Endothelial cell (in vitro differentiated cells): ENCODE data around the gene PAF1. TPM values are rescaled to one million over a fixed set of nuclear protein-coding genes. Genes with fewer than 3 reads are reported as not detected.

Experiments used
- DNase-seq: peaks from one replicate; pipeline ENCODE4 v3.0.0; 2021; ENCODE audit warnings: low spot score
- H3K27ac Mint-ChIP-seq: one replicate; pipeline ENCODE4 v1.8.0; 2021; ENCODE audit warnings: mixed read lengths, inconsistent platforms; ENCODE audit not compliant: unreplicated experiment
- H3K27me3 Mint-ChIP-seq: one replicate; pipeline ENCODE4 v1.8.0; 2021; ENCODE audit warnings: mild to moderate bottlenecking, moderate library complexity, mixed read lengths, inconsistent platforms; ENCODE audit not compliant: unreplicated experiment
- H3K36me3 Mint-ChIP-seq: one replicate; pipeline ENCODE4 v1.8.0; 2021; ENCODE audit warnings: mild to moderate bottlenecking, low read depth, mixed read lengths, inconsistent platforms; ENCODE audit not compliant: unreplicated experiment
- H3K4me1 Mint-ChIP-seq: one replicate; pipeline ENCODE4 v1.8.0; 2021; ENCODE audit warnings: mild to moderate bottlenecking, mixed read lengths, inconsistent platforms; ENCODE audit not compliant: unreplicated experiment
- H3K4me3 Mint-ChIP-seq: one replicate; pipeline ENCODE4 v1.8.0; 2021; ENCODE audit warnings: mild to moderate bottlenecking, mixed read lengths, inconsistent platforms; ENCODE audit not compliant: unreplicated experiment
- H3K9me3 Mint-ChIP-seq: one replicate; pipeline ENCODE4 v1.8.0; 2021; ENCODE audit warnings: mixed read lengths, inconsistent platforms; ENCODE audit not compliant: unreplicated experiment
- CTCF ChIP-seq: fragments of 200-600 bp; sonication (generic); IDR thresholded peaks from one replicate; pipeline ENCODE4 v1.5.0; 2021; ENCODE audit warnings: antibody characterized with exemption; ENCODE audit not compliant: unreplicated experiment
- total RNA-seq: library from RNA; stranded (reverse); fragmentation: NEBNext Ultra II Directional; extraction: Animal tissue kit (Norgen Biotek cat#: 25700); gene quantifications from one replicate; pipeline ENCODE4 v1.2.1, GENCODE V29; 2021; ENCODE audit not compliant: unreplicated experiment

PAF1 gene
- total RNA-seq, 1 donor from 2014 or later, result 31.7 TPM

GRCh38 chr19:39434123-39435076 lies 43.5 kb upstream of the PAF1 start:
- Mint-ChIP-seq H3K27me3 (peaks cover 26% of the 10 kb centered on the region), H3K27ac (peak overlapping the region; percentile 80), H3K4me1 (peaks cover 34% of the 10 kb centered on the region), H3K4me3 (peak overlapping the region; percentile 100), H3K9me3 (no peaks in the 10 kb centered on the region), H3K36me3 (peaks cover 29% of the 10 kb centered on the region)
- TF ChIP-seq CTCF, result no peak
- DNase-seq, result no peak

- Mint-ChIP-seq H3K4me3 (peak overlapping the region; percentile 18), H3K36me3 (peaks cover 29% of the 10 kb centered on the region), H3K27ac (peak overlapping the region; percentile 26)
These were observed 42.7 kb upstream of the PAF1 start for GRCh38 chr19:39433480-39434079.

GRCh38 chr19:39432677-39433025 lies 41.7 kb upstream of the PAF1 start:
- Mint-ChIP-seq H3K4me3 (no peak overlapping the region), H3K36me3 (peaks cover 29% of the 10 kb centered on the region), H3K9me3 (no peaks in the 10 kb centered on the region), H3K27ac (peak overlapping the region; percentile 83), H3K27me3 (peaks cover 30% of the 10 kb centered on the region), H3K4me1 (peaks cover 29% of the 10 kb centered on the region)
- no peak for DNase-seq
- no peak for TF ChIP-seq CTCF

More at GRCh38 chr19:39433480-39434079, 42.7 kb upstream of the PAF1 start:
- Mint-ChIP-seq H3K4me1 (peaks cover 34% of the 10 kb centered on the region), H3K27me3 (peaks cover 26% of the 10 kb centered on the region), H3K9me3 (no peaks in the 10 kb centered on the region)
- no peak for DNase-seq
- no peak for TF ChIP-seq CTCF

- no peak for TF ChIP-seq CTCF
- H3K4me1 Mint-ChIP-seq, result peaks cover 15% of the 10 kb centered on the region
- no peak for DNase-seq
These were observed 40.0 kb upstream of the PAF1 start for GRCh38 chr19:39430675-39431593.

More at GRCh38 chr19:39430675-39431593, 40.0 kb upstream of the PAF1 start:
- Mint-ChIP-seq H3K27me3 (peaks cover 19% of the 10 kb centered on the region), H3K27ac (peak overlapping the region; percentile 85), H3K9me3 (no peaks in the 10 kb centered on the region), H3K4me3 (peak overlapping the region; percentile 31), H3K36me3 (peaks cover 26% of the 10 kb centered on the region)
